ENCODE results near the gene CAMK1.
"Not testable (repeated sequence)": the region's sequence is repeated elsewhere in the genome, so short reads cannot be mapped to it uniquely, and the experiment has no call there.

Gene CAMK1

DNA sequence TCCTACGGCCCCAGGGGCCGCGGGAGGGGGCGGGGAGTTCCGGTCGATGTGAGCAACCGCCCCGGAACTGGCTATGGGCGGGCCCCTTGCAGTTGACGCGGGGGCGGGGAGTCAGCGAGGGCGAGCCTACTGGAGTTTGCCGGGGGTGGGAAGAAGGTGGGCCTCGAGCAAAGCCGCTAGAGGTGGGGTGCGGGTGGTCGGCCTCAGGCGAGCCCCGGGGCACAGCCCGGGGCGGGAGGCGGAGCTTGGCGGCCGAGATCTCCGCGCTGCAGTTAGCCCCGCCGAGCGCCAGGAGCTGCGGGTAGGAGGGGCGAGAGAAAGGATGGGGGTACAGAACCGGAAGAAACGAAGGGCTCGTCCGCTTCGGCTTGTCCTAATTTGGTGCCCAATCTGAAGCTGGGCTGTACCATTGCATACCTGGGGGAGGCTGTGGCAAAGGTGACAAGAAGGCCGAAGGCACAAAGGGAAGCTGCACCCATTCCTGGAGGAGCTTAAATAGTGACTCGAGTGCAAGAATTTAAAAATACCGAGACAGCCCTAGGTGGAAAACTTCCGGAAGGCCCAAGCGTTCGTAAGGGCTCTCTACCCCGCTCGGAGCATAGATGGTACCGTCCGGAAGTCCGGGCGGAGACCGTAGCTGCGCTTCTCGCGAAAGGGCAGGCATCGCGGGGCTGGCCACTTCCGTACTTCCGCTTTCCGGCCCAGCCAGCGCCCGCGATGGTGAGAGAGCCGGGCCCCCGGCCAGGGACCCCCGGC, 22.8 kb upstream of the CAMK1 start, which contains the start of the genes ARPC4 and TADA3:
Gene ARPC4 (plus strand): TSS at position 678 of the 756 bp plus-strand sequence. CDS start 40 bp downstream, at position 718.
Gene TADA3 (minus strand): TSS at position 69 of the 756 bp plus-strand sequence. CDS start 1,007 bp downstream, outside the sequence.
- DNase-seq: peak; percentile 89 to 90

GRCh38 chr3:9791790-9792404, 22.1 kb upstream of the CAMK1 start:
- no peak for DNase-seq

DNA sequence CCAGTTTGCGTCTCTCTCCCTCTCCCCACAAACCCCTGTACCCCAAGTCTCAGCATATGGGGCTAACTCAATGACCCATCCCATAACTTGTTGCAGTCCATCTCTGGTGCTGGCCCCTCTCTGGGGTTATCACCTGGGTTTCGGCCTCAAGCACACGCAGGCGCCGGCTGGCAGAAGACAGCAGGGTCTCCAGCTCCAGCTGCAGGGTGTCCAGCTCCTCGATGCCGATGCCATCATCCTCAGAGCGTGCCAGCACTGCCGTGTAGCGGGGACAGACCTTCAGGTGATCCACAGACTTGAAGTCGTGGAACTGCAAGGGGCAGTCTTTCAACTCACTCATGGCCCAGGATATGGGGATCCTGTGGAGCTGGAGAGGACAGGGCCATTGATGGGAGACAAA, 21.4 kb upstream of the CAMK1 start:
- no peak for DNase-seq

DNA sequence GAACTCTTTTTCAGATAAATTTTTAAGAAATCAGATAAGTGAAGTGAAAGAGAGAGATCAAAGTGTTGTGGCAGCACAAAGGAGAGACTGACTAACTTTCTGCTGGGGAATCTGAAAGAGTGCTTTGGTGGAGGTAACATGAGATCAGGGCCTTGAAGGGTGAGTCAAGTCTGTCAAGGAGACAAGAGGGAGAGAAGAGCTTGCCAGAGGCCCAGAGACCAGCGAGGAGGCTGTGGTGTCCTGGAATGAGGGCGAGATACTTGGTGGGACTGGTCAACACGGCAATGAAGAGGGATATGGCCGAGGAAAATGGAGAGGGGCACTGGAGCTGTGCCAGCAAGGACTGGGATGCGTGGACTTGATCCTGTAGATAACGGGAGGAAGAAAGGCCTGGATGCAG, 18.0 kb upstream of the CAMK1 start:
- no peak for DNase-seq

DNA sequence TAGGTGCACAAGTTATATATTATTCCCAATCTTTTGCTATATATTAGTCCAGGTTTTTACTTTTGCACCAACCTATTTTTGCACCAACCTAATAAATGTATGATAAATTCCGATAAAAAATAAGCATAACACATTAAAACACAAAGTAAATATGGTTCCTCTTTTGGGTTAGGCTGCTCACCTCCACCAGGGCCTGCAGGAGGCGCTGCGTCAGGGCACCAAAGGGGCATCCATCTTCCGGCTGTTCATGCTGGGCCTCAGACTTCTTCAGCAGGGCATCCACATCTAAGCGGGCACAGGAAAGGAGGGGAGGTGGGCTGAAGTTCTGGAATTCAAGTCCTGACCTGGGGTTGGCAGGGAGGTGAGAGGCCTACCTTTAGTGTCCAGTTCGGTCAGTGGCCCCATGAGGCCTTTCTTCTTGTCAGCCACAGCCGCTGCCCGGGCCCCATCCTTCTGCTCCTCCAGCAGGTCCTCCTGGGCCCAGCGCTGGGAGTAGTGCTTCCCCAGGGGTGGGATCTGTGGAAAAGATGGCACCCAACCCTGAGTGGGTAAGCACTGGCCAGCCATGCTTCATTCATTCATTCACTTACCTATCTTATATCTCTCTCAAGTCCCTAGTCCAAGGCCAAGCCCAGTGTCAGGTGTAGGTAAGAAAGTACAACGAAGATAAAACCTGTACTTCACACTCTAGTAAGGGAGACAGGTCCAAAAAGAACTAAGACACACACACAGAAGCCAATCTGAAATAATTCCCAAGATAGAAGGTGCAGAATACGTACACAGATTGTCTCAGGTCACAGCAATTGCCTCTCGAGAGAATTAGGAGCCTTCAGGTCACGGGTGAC, 17.3 kb upstream of the CAMK1 start:
- DNase-seq: peak in 1 of 2 donors; percentile 30

DNA sequence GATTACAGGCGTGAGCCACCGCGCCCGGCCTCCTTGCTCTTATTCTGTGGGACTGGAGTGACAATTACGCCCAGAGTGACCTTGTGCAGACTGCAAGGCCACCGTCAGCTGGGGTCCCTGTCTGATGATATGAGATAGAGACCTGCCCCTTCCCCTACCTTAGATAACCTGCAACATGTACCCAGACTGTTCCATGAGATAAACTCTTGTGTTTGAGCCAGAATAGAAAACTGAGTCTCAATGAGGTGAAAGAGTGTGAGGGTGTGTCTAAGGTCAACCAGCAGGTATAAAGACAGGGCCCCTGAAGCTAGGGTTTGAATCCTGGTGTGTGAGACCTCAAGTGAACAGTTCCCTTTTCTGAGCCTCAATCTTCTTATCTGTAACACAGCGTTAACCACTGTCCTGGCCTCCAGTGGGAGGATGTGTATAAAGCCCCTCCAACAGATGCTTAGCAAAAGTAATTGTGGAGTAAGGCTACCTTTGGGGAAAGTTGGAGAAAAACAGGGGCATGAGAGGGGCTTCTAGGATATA, 16.5 kb upstream of the CAMK1 start:
- no peak for DNase-seq

- DNase-seq: no peak
Observed at GRCh38 chr3:9785602-9786001, 15.9 kb upstream of the CAMK1 start.

DNA sequence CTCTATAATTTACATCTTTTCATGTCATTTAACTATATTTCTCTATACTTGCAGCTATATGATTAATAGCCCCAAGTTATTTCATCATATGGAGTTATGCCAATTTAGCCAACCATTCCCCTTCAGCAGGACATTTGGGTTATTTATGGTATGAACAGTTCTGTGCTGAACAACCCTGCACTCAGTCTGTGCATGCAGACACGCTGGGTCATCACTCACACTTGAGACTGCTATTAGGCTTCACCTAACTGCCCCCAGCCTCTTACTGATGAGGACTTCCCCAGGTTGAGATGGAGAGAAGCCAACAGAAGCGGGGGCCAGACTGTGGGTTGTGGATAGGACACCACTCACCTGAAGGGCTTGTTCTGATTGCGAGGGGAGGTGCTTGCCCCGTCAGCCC, 15.2 kb upstream of the CAMK1 start:
- no peak for DNase-seq

DNA sequence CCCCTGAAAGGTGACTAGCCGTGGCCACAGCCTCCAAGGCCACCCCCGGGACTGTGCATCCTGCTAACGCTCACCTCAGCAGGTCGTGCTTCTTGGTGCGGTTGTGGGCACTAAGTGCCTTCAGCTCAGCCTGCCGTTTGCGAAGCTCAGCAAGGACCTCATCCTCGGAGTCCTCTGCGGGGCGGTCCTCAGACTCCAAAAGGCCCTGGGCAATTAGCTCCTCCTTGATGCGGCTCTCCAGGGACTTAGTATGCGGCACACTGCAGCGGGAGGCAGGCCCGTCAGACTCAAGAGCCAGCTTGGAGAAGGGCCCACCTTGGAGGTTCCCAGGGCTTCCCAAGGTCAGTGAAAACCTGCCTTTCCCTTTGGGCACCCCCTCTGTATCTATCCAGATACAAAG, 14.2 kb upstream of the CAMK1 start:
- DNase-seq: no peak

DNA sequence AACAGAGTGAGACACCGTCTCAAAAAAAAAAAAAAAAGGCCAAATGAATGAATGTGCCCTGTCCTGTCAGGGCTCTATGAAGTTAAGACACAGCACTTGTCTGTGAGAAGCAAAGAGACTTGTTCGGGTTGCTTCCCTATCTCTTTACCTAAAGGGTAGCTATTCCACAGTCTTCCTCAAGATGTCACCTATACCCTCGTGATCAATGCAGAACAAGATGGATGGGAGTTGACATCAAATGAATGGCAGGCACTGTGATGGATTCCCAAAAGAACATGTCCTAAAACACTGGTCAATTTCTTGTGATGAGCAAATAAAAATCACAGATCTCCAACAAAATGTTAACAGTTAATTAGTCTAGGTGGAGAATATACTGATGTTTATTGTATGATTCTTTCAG, 13.0 kb upstream of the CAMK1 start:
- DNase-seq: no peak

DNA sequence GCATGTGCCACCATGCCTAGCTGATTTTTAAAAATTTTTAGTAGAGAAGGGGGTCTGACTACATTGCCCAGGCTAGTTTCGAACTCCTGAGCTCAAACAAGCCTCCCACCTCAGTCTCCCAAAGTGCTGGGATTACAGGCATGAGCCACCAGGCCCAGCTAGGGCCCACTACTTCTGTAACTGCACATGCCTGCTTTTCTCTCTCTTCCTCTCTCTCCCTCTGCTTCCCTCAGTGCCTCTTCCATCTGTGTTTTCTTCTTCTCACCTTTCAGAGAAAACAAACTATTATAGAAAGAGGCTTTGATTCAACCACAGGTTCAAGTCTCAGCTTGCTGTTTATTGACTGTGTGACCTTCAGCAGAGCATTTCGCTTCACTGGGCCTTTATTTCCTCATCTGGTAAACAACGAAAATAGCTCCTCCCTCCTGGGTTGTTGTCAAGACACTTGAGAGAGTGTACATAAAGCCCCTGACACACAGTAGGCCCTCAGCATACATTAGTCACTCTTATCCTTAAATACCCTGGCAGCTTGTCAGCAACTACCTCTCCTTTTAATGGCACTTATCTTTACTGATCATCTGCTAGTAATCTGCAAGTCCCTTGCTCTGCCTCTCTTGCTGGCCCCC, 12.3 kb upstream of the CAMK1 start:
- DNase-seq: no peak

- no peak for DNase-seq
Observed at GRCh38 chr3:9781551-9781950, 11.8 kb upstream of the CAMK1 start.

- no peak for DNase-seq
Observed at GRCh38 chr3:9780910-9781309, 11.2 kb upstream of the CAMK1 start.

GRCh38 chr3:9780458-9780812, 10.7 kb upstream of the CAMK1 start:
- no peak for DNase-seq

- no peak for DNase-seq
Observed at GRCh38 chr3:9779721-9780457, 10.1 kb upstream of the CAMK1 start.

DNA sequence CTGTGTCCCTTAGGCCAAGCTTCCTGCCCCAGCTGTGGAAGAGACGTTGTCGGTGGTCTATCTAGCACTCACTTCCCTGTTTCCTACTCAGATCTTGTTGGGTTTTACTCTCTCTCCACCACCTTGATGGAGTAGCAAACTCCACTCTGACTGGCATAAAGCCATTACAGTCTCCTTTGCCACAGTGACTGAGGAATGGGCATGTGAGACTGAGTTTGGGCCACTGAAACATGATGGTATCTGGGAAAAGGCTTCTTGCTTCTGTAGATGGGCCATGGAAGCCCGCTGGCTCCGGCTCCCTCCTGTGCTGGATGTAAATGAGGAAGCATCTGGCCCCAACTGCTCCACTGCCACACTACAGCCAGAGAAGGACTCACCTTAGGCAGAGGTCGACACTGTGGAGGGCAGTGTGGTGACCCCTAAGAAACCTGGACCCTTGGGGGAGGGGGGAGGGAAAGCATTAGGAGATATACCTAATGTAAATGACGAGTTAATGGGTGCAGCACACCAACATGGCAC, 9.4 kb upstream of the CAMK1 start:
- DNase-seq: no peak

GRCh38 chr3:9778143-9779074, 8.7 kb upstream of the CAMK1 start:
- DNase-seq: peak; percentile 69 to 86

GRCh38 chr3:9777694-9778021, 7.9 kb upstream of the CAMK1 start:
- peak in 1 of 2 donors; percentile 49 for DNase-seq

- DNase-seq: no peak
Observed at GRCh38 chr3:9776896-9777693, 7.3 kb upstream of the CAMK1 start.

DNA sequence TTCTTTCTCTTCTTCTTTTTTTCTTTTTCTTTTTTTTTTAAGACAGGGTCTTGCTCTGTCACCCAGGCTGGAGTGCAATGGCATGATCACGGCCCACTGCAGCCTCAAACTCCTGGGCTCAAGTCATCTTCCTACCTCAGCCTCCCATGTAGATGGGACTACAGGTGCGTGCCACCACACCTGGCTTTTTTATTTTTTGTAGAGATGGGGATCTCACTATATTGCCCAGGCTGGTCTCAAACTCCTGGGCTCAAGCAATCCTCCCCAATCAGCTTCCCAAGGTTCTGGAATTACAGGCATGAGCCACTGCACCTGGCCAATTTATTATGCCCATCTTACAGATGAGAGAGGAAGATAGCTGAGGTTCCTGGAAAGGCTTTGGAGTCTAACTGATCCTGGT, 1.3 kb upstream of the CAMK1 start:
- not testable (repeated sequence) for DNase-seq
